A673 (cell line): ENCODE data around the gene RAD51C.

Experiments used
- EZH2 ChIP-seq: fragments of 200-600 bp; sonication (generic); IDR thresholded peaks from 2 replicates; pipeline ENCODE4 v1.6.1; 2017; ENCODE audit warnings: borderline replicate concordance, low read depth, mild to moderate bottlenecking, mixed read lengths, antibody characterized with exemption, low read length; ENCODE audit not compliant: poor library complexity, severe bottlenecking
- TF ChIP-seq, protein P1 (sequence below): fragments of 300-800, 200-600 bp; sonication (generic); conservative IDR thresholded peaks from 2 replicates; pipeline ENCODE4 v1.5.1; 2017; ENCODE audit warnings: low read depth, mild to moderate bottlenecking, antibody characterized with exemption, low read length, moderate library complexity, mixed read lengths

DNA sequence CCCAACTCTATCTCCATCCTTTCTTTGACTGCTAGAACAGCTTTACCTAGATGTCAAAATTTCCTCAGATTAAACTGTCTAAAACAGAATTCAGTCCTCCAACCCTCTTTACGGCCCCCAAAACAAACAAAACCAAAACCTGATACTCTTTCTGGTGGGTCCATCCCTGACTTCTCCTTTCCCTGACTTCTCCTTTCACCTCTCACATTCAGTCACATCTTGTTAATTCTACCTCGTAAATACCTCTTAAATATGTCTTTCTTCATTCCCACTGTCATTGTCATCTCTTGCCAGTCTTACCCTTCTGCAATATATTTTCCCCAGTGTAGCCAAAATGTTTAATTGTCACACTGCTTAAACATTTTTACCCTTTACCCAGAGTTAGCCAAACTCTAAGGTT lies 67.8 kb downstream of the RAD51C start:
- TF ChIP-seq, protein P1, sequence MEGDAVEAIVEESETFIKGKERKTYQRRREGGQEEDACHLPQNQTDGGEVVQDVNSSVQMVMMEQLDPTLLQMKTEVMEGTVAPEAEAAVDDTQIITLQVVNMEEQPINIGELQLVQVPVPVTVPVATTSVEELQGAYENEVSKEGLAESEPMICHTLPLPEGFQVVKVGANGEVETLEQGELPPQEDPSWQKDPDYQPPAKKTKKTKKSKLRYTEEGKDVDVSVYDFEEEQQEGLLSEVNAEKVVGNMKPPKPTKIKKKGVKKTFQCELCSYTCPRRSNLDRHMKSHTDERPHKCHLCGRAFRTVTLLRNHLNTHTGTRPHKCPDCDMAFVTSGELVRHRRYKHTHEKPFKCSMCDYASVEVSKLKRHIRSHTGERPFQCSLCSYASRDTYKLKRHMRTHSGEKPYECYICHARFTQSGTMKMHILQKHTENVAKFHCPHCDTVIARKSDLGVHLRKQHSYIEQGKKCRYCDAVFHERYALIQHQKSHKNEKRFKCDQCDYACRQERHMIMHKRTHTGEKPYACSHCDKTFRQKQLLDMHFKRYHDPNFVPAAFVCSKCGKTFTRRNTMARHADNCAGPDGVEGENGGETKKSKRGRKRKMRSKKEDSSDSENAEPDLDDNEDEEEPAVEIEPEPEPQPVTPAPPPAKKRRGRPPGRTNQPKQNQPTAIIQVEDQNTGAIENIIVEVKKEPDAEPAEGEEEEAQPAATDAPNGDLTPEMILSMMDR: no peak
- no peak for TF ChIP-seq EZH2
